Measurements from ENCODE around the gene DUS1L.

DUS1L gene

DNA sequence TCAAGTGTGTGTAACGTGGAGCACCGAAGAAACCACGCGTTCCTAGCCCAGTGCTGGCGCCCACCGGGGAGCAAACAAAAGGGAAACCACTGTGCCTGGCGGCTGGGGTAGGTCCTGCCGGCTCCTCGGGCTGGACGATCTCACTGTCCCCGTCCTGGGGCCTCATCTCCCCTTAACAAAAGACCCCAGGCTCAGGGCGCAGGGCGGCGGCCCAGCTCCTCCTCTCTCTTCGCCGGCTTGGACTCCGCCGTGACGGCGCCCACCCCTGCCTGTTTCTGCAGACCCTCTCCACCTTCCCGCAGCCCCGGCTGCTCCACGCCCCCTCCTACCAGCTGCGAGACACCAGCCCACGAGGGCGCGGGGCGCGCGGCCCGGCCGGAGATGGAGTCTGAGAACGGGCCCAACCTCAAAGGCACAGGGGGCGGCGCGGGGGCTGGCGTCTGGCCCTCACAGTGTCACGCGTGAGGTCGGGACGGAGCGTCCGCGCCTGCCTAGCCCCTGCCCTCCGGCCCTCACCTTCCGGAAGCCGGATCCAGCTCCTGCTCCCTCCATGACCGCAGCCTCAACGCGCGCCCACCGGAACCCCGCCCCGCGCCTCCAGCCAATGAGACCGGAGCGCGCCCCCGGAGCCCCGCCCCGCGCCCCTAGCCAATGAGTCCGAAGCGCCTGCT, 43.2 kb downstream of the DUS1L start, which contains the start of gene CENPX:
CENPX (minus strand) TSS at position 569 of the 671 bp plus-strand sequence; CDS start at position 552, 17 bp downstream.
- TF ChIP-seq, protein P1, sequence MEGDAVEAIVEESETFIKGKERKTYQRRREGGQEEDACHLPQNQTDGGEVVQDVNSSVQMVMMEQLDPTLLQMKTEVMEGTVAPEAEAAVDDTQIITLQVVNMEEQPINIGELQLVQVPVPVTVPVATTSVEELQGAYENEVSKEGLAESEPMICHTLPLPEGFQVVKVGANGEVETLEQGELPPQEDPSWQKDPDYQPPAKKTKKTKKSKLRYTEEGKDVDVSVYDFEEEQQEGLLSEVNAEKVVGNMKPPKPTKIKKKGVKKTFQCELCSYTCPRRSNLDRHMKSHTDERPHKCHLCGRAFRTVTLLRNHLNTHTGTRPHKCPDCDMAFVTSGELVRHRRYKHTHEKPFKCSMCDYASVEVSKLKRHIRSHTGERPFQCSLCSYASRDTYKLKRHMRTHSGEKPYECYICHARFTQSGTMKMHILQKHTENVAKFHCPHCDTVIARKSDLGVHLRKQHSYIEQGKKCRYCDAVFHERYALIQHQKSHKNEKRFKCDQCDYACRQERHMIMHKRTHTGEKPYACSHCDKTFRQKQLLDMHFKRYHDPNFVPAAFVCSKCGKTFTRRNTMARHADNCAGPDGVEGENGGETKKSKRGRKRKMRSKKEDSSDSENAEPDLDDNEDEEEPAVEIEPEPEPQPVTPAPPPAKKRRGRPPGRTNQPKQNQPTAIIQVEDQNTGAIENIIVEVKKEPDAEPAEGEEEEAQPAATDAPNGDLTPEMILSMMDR (IDR thresholded peaks at IDR 0.05; ENCODE audit: low read depth, low read length, missing control alignments): no peak
- peak within 1 kb of the TSS; percentile 89 for H3K4me3 ChIP-seq (ENCODE audit: low read depth, low read length)
- no peak for DNase-seq (ENCODE audit: low read depth)

DNA sequence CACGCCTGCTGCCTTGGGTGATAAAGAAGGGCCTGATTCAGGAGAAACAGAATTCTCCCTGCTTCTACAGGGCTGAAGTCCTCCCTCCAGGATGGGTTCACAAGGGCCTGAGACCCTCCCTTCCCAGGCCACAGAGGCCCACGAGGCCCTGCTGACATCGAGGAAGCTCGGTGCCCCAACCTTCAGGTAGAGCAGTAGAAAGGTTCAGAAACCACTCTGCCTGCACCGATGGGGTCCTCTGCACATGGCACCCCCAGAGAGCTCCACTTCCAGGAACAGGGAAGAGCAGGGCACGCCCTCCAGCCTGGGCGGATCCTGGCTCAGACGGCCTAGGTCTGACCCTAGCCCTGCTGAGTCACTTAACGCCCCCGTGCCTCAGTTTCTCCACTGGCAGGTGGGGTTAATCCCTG, 43.7 kb downstream of the DUS1L start:
- DNase-seq (ENCODE audit: low read depth): no peak

DNA sequence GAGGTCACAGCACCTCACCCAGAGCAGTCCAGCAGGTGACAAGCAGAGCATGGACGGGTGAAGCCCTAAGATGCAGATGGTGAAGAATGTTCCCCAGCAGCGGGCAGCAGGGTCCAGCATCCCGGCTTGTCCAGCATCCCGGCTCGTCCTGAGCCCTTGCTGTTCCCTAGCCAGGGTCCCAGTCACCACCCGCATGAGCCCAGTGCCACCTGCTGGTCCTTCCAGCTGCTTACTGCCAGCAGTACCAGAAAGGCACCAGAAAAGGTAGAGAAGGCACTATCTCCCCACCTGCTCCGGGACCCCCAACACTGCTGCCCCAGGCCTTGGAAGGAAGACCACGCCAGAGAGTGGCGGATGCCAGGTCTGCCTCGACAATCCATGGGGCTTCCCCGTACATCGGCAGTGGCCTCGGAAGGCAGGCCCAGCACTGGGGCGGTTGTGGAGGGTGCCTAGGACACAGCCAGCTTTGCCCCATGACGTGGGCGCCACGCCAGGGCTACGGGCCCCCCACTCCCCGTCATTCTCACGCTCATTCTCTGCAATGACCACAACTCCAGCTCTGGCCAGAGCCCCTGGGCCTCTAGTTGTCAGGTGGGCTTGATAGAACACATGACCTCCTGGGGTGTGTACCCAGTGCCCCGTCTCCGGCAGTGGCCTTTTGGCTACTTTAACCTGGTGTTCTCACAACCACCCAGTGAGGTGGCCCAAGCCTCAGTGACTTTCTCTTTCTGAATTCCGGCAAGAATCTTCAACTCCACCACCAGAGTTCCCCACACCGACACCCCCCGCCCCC, 44.3 kb downstream of the DUS1L start:
- TF ChIP-seq, protein P1 (IDR thresholded peaks at IDR 0.05; ENCODE audit: low read depth, low read length, missing control alignments): peak; percentile 78
- peak overlapping the region; percentile 83 for H3K4me3 ChIP-seq (ENCODE audit: low read depth, low read length)

More for the DNA sequence above, 43.7 kb downstream of the DUS1L start:
- H3K4me3 ChIP-seq (ENCODE audit: low read depth, low read length): peak overlapping the region; percentile 83
- TF ChIP-seq, protein P1 (IDR thresholded peaks at IDR 0.05; ENCODE audit: low read depth, low read length, missing control alignments): no peak

DNA sequence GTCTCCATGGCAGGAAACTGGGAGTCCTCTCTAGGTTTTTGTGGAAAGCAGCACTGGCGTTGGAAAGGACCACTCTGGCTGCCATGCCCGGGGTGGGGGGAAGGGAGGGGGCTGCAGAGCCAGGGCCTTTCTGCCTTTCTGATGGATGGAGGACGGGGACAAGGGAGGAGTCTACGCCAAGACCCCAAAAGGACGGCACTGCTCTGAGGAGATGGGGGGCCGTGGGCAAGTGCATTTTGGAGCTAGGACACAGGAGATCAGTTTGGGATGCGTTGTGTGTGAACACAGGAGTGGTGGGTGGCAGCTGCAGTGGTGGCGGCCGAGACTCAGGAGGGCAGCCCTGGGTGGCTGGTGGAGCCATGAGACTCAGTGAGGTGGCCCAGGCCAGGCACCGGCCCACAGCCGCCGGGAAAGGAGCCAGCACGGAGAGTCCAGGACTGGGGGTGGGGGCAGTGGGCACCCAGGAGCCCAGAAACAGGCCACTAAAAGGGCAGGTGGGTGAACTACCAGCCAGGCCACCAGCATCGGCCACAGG, 45.0 kb downstream of the DUS1L start:
- TF ChIP-seq, protein P1 (IDR thresholded peaks at IDR 0.05; ENCODE audit: low read depth, low read length, missing control alignments): no peak
- no peak overlapping the region; the same call in 1 of the 2 replicates for H3K4me3 ChIP-seq (ENCODE audit: low read depth, low read length)
- no peak for DNase-seq (ENCODE audit: low read depth)

More for the DNA sequence above, 44.3 kb downstream of the DUS1L start:
- no peak for DNase-seq (ENCODE audit: low read depth)

DNA sequence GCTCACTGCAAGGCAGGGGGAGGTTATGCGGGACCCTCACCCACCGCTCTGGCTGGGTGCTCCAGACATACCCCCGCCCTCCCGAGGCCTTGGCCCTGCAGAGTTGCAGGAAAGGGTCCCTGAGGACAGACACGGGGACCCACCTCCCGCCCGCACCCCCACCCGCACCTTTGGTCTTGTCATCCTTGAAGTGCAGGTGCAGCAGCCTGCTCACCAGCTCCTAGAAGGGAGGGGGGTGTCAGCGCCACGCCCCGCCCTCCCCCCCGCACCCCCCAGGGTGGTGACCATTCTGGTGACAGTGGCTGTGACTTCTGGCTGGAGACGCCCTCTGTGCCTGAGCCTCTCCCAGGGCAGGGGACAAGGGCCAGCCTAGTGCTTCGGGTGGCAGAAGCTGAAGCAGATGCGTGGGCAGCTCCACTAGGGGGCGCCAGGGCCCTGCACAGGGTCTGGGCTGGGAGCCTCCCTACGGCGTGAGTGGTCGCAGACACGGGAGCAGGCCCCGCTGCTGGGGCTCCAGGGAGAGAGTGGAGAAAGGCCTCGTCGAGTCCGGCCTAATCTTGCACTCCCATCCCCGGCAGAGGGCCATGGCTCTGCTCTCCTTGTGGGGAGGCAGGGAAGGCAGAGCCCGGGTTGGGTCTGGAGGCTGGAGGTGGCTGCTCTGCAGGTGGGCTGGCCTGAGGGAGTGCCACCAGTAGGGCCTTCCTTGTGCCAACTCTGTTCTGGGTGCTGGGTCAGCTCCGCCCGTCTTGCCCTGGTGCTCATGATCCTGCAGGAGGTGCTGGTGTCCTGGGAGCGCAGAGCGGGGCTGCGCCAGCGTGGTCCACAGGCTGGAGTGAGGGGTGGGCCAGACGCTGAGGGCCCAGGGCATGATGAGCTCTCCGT, 45.7 kb downstream of the DUS1L start:
- DNase-seq (ENCODE audit: low read depth): no peak
- H3K4me3 ChIP-seq (ENCODE audit: low read depth, low read length): no peak overlapping the region
- TF ChIP-seq, protein P1 (IDR thresholded peaks at IDR 0.05; ENCODE audit: low read depth, low read length, missing control alignments): peak; percentile 89

DNA sequence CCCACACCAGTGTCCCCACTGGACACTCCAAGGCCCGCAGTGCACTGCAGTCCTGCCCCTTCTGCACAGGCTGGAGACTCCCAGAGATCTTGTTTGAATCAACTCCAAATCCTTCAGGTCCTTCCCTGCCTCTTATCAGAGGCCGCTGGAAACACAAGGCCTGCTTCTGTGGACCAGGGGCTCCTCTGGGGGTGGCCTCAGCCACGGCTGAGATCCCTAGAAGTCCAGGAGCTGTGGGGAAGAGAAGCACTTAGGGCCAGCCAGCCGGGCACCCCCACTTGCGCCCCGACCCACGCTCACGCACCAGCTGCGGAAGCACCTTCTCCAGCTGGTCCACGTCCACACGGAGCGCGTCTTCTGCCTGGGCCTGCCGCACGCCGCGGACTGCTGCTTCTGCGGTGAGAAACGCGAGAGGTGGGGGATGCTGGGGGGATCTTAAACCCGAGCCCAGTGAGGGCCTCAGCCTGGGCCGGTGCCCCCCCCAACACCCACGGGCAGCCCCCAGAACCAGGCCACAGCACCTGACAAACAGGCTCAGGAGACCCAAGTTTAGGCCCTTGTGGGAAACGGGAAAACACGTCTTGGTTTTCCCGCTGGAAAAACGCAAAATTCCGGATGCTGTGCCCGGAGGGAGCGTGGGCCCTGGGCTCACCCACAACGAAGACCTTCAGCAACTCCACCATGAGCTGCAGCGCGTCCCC, 46.5 kb downstream of the DUS1L start:
- no peak overlapping the region for H3K4me3 ChIP-seq (ENCODE audit: low read depth, low read length)
- TF ChIP-seq, protein P1 (IDR thresholded peaks at IDR 0.05; ENCODE audit: low read depth, low read length, missing control alignments): no peak
- DNase-seq (ENCODE audit: low read depth): no peak
